Mucosa of rectum (tissue), 2 donors: ENCODE measurements around the gene MSH3.

Experiments
- H3K27ac ChIP-seq, 2 donors: one replicate each; pipeline ENCODE4 v1.7.0; 2013; ENCODE audit warnings: inconsistent platforms in 2 of 2, low read depth in 2 of 2, low read length in 2 of 2
- H3K27me3 ChIP-seq, 2 donors: one replicate each; pipeline ENCODE4 v1.7.0; 2013; ENCODE audit warnings: low read length in 2 of 2; ENCODE audit not compliant: control insufficient read depth in 2 of 2, insufficient read depth in 2 of 2
- H3K36me3 ChIP-seq, 2 donors: one replicate each; pipeline ENCODE4 v1.7.0; 2013; ENCODE audit warnings: low read length in 2 of 2; ENCODE audit not compliant: control insufficient read depth in 2 of 2, insufficient read depth in 2 of 2
- H3K4me1 ChIP-seq, 2 donors: one replicate each; pipeline ENCODE4 v1.7.0; 2013; ENCODE audit warnings: low read length in 2 of 2, mild to moderate bottlenecking in 1 of 2; ENCODE audit not compliant: control insufficient read depth in 2 of 2, insufficient read depth in 2 of 2
- H3K4me3 ChIP-seq, 2 donors: one replicate each; pipeline ENCODE4 v1.7.0; 2013; ENCODE audit warnings: low read length in 2 of 2
- H3K9ac ChIP-seq, 2 donors: one replicate each; pipeline ENCODE4 v1.7.0; 2013; ENCODE audit warnings: low read length in 2 of 2, low read depth in 1 of 2, mild to moderate bottlenecking in 1 of 2
- H3K9me3 ChIP-seq, 2 donors: one replicate each; pipeline ENCODE4 v1.7.0; 2013; ENCODE audit warnings: low read length in 2 of 2; ENCODE audit not compliant: control insufficient read depth in 2 of 2
- donor health status: healthy.
- donor health status: Normal muscosa, but diverticular disease.

Gene MSH3

GRCh38 chr5:80676706-80677105, 22.3 kb downstream of the MSH3 start:
- H3K27me3 ChIP-seq: no peaks in the 10 kb centered on the region
- no peak overlapping the region for H3K27ac ChIP-seq
- H3K4me1 ChIP-seq: no peaks in the 10 kb centered on the region
- H3K9ac ChIP-seq: no peak overlapping the region
- no peaks in the 10 kb centered on the region for H3K9me3 ChIP-seq
- H3K4me3 ChIP-seq: no peak overlapping the region
- peaks cover 31 to 44% of the 10 kb centered on the region in 2 donors for H3K36me3 ChIP-seq

- H3K27ac ChIP-seq: no peak overlapping the region
- no peak overlapping the region for H3K9ac ChIP-seq
- no peak overlapping the region for H3K4me3 ChIP-seq
- no peaks in the 10 kb centered on the region for H3K9me3 ChIP-seq
- no peaks in the 10 kb centered on the region for H3K4me1 ChIP-seq
- H3K36me3 ChIP-seq: peaks cover 7 to 10% of the 10 kb centered on the region in 2 donors
- no peaks in the 10 kb centered on the region for H3K27me3 ChIP-seq
These were observed 32.3 kb downstream of the MSH3 start for GRCh38 chr5:80686757-80687156.

GRCh38 chr5:80688648-80689420, 34.4 kb downstream of the MSH3 start:
- Histone ChIP-seq H3K9ac (no peak overlapping the region), H3K27me3 (no peaks in the 10 kb centered on the region), H3K36me3 (peaks cover 3 to 4% of the 10 kb centered on the region in 2 donors), H3K9me3 (no peaks in the 10 kb centered on the region), H3K27ac (no peak overlapping the region), H3K4me3 (no peak overlapping the region), H3K4me1 (no peaks in the 10 kb centered on the region)

GRCh38 chr5:80689627-80690026, 35.2 kb downstream of the MSH3 start:
- Histone ChIP-seq H3K9me3 (no peaks in the 10 kb centered on the region), H3K27me3 (no peaks in the 10 kb centered on the region), H3K4me1 (no peaks in the 10 kb centered on the region), H3K9ac (no peak overlapping the region), H3K27ac (no peak overlapping the region), H3K36me3 (peaks cover 3 to 4% of the 10 kb centered on the region in 2 donors), H3K4me3 (no peak overlapping the region)

GRCh38 chr5:80695666-80696065, 41.2 kb downstream of the MSH3 start:
- no peaks in the 10 kb centered on the region for H3K27me3 ChIP-seq
- H3K27ac ChIP-seq: no peak overlapping the region
- H3K4me1 ChIP-seq: no peaks in the 10 kb centered on the region
- no peaks in the 10 kb centered on the region for H3K9me3 ChIP-seq
- no peaks in the 10 kb centered on the region for H3K36me3 ChIP-seq
- H3K4me3 ChIP-seq: no peak overlapping the region
- H3K9ac ChIP-seq: no peak overlapping the region

GRCh38 chr5:80696450-80696849, 42.0 kb downstream of the MSH3 start:
- Histone ChIP-seq H3K27me3 (no peaks in the 10 kb centered on the region), H3K27ac (no peak overlapping the region), H3K4me3 (no peak overlapping the region), H3K36me3 (no peaks in the 10 kb centered on the region), H3K9ac (no peak overlapping the region), H3K4me1 (no peaks in the 10 kb centered on the region), H3K9me3 (no peaks in the 10 kb centered on the region)

GRCh38 chr5:80697100-80697499, 42.6 kb downstream of the MSH3 start:
- Histone ChIP-seq H3K36me3 (peaks cover under 1 to 1% of the 10 kb centered on the region in 2 donors), H3K9ac (no peak overlapping the region), H3K4me1 (no peaks in the 10 kb centered on the region)

GRCh38 chr5:80698369-80698768, 43.9 kb downstream of the MSH3 start:
- H3K36me3 ChIP-seq: peaks cover 4 to 5% of the 10 kb centered on the region in 2 donors
- H3K4me1 ChIP-seq: no peaks in the 10 kb centered on the region
- H3K9ac ChIP-seq: no peak overlapping the region
- H3K4me3 ChIP-seq: no peak overlapping the region
- H3K27me3 ChIP-seq: no peaks in the 10 kb centered on the region
- no peak overlapping the region for H3K27ac ChIP-seq
- H3K9me3 ChIP-seq: no peaks in the 10 kb centered on the region

More at GRCh38 chr5:80697100-80697499, 42.6 kb downstream of the MSH3 start:
- no peak overlapping the region for H3K27ac ChIP-seq
- H3K9me3 ChIP-seq: no peaks in the 10 kb centered on the region
- H3K4me3 ChIP-seq: no peak overlapping the region
- no peaks in the 10 kb centered on the region for H3K27me3 ChIP-seq

- H3K9me3 ChIP-seq: no peaks in the 10 kb centered on the region
- H3K27ac ChIP-seq: no peak overlapping the region
- H3K4me3 ChIP-seq: no peak overlapping the region
- peaks cover 0 to 4% of the 10 kb centered on the region in 2 donors for H3K4me1 ChIP-seq
- H3K27me3 ChIP-seq: no peaks in the 10 kb centered on the region
- H3K9ac ChIP-seq: no peak overlapping the region
- peaks cover 4 to 7% of the 10 kb centered on the region in 2 donors for H3K36me3 ChIP-seq
These were observed 47.1 kb downstream of the MSH3 start for GRCh38 chr5:80701597-80701996.

GRCh38 chr5:80703291-80703690, 48.8 kb downstream of the MSH3 start:
- Histone ChIP-seq H3K27ac (no peak overlapping the region), H3K4me3 (no peak overlapping the region), H3K4me1 (peaks cover 0 to 4% of the 10 kb centered on the region in 2 donors), H3K9me3 (no peaks in the 10 kb centered on the region), H3K36me3 (peaks cover 4 to 7% of the 10 kb centered on the region in 2 donors), H3K9ac (no peak overlapping the region), H3K27me3 (no peaks in the 10 kb centered on the region)
